Smooth muscle cell (in vitro differentiated cells): Measurements from ENCODE around the gene RIN3. TPM values are rescaled to one million over a fixed set of nuclear protein-coding genes. Genes with fewer than 3 reads are reported as not detected.

Experiments
- DNase-seq: peaks from one replicate; lab custom pipeline; 2025; ENCODE audit not compliant: unreplicated experiment; lab: John Stamatoyannopoulos, UW
- H2AFZ ChIP-seq: fragments of 200-600 bp; sonication (generic); 2 replicates; pipeline ENCODE4 v1.6.0; 2016; ENCODE audit warnings: antibody characterized with exemption, low read depth, mild to moderate bottlenecking
- H3F3A ChIP-seq: fragments of 200-600 bp; sonication (generic); 2 replicates; pipeline ENCODE4 v1.6.0; 2017; ENCODE audit warnings: antibody characterized with exemption, low read depth
- H3K27ac ChIP-seq: fragments of 200-600 bp; sonication (generic); 2 replicates; pipeline ENCODE4 v1.5.1; 2016; ENCODE audit warnings: low read depth, mild to moderate bottlenecking
- H3K27me3 ChIP-seq: fragments of 200-600 bp; sonication (generic); 2 replicates; pipeline ENCODE4 v1.6.1; 2016; ENCODE audit warnings: low read depth, mild to moderate bottlenecking
- H3K36me3 ChIP-seq: fragments of 200-600 bp; sonication (generic); 2 replicates; pipeline ENCODE4 v1.5.1; 2016; ENCODE audit warnings: low read depth
- H3K4me1 ChIP-seq: fragments of 200-600 bp; sonication (generic); 2 replicates; pipeline ENCODE4 v1.5.1; 2016; ENCODE audit warnings: low read depth
- H3K4me2 ChIP-seq: fragments of 200-600 bp; sonication (generic); 2 replicates; pipeline ENCODE4 v1.6.0; 2016; ENCODE audit warnings: mild to moderate bottlenecking
- H3K4me3 ChIP-seq: fragments of 200-600 bp; sonication (generic); 2 replicates; pipeline ENCODE4 v1.5.1; 2016; ENCODE audit warnings: mild to moderate bottlenecking
- H3K79me2 ChIP-seq: fragments of 200-600 bp; sonication (generic); 2 replicates; pipeline ENCODE4 v1.6.0; 2016; ENCODE audit warnings: low read depth, mild to moderate bottlenecking
- H3K9ac ChIP-seq: fragments of 200-600 bp; sonication (generic); 2 replicates; pipeline ENCODE4 v1.6.0; 2016; ENCODE audit warnings: low read depth
- H3K9me3 ChIP-seq: fragments of 200-600 bp; sonication (generic); replicated peaks from 2 replicates; pipeline ENCODE4 v1.5.1; 2016; ENCODE audit warnings: low read depth
- H4K20me1 ChIP-seq: fragments of 200-600 bp; sonication (generic); 2 replicates; pipeline ENCODE4 v1.6.0; 2016; ENCODE audit warnings: low read depth
- CTCF ChIP-seq: fragments of 200-600 bp; sonication (generic); IDR thresholded peaks from 2 replicates; pipeline ENCODE4 v1.5.1; 2017; ENCODE audit warnings: borderline replicate concordance, mild to moderate bottlenecking, antibody characterized with exemption; ENCODE audit not compliant: insufficient read depth, poor library complexity, severe bottlenecking
- WGBS: methylation state at CpG from one replicate; pipeline ENCODE4 v1.1.7; 2016; ENCODE audit warnings: low lambda C conversion rate; 5-methylcytosine and 5-hydroxymethylcytosine counted together
- polyA plus RNA-seq: library from polyadenylated mRNA; unstranded; fragments of >200 nt; fragmentation: Nextera tagmentation; extraction: Ambion mirVana; gene quantifications from 2 replicates; pipeline ENCODE4 v1.2.1, GENCODE V29; 2016
- total RNA-seq: library from RNA; depleted of rRNA; stranded (reverse); fragments of >200 nt; gene quantifications from 2 replicates; pipeline ENCODE4 v1.2.3, GENCODE V29; 2014

Gene RIN3
- total and polyA plus RNA-seq, 2 experiments from 2014 or later, result 2.7 to 3.8 TPM

GRCh38 chr14:92684801-92685560 lies 171.4 kb downstream of the RIN3 start:
- Histone ChIP-seq H3K4me1 (no peaks in the 10 kb centered on the region), H3K4me3 (no peak overlapping the region), H2AFZ (no peak overlapping the region), H3F3A (no peaks in the 10 kb centered on the region), H3K9me3 (no peaks in the 10 kb centered on the region), H3K4me2 (no peak overlapping the region), H3K36me3 (no peaks in the 10 kb centered on the region), H3K9ac (no peak overlapping the region), H3K27ac (no peak overlapping the region), H4K20me1 (no peaks in the 10 kb centered on the region), H3K27me3 (peaks cover 14% of the 10 kb centered on the region), H3K79me2 (no peaks in the 10 kb centered on the region)
- no peak for TF ChIP-seq CTCF
- WGBS, result 88% methylated on average over 18 of the region's 21 CpGs
- DNase-seq, result no peak

- H2AFZ ChIP-seq, result no peak overlapping the region
- WGBS, result 99% methylated on average over 4 of the region's 4 CpGs
- no peak overlapping the region for H3K27ac ChIP-seq
Observed at GRCh38 chr14:92685784-92686355, 172.3 kb downstream of the RIN3 start.

GRCh38 chr14:92686411-92686899 lies 172.9 kb downstream of the RIN3 start:
- Histone ChIP-seq H2AFZ (no peak overlapping the region), H3K27me3 (peaks cover 14% of the 10 kb centered on the region), H3K27ac (no peak overlapping the region), H3K4me2 (peak overlapping the region; percentile 91), H3K4me3 (no peak overlapping the region), H3K79me2 (no peaks in the 10 kb centered on the region), H3K36me3 (no peaks in the 10 kb centered on the region), H3K9ac (no peak overlapping the region), H4K20me1 (no peaks in the 10 kb centered on the region), H3K4me1 (no peaks in the 10 kb centered on the region), H3F3A (no peaks in the 10 kb centered on the region), H3K9me3 (no peaks in the 10 kb centered on the region)
- no peak for TF ChIP-seq CTCF
- DNase-seq, result no peak
- 84% methylated on average over 8 of the region's 9 CpGs for WGBS

More at GRCh38 chr14:92685784-92686355, 172.3 kb downstream of the RIN3 start:
- H3K9ac ChIP-seq, result no peak overlapping the region
- H3K27me3 ChIP-seq, result peaks cover 14% of the 10 kb centered on the region
- no peak for DNase-seq
- H3K4me1 ChIP-seq, result no peaks in the 10 kb centered on the region
- H3K4me2 ChIP-seq, result no peak overlapping the region
- no peaks in the 10 kb centered on the region for H3K36me3 ChIP-seq
- no peak overlapping the region for H3K4me3 ChIP-seq
- no peaks in the 10 kb centered on the region for H3K79me2 ChIP-seq
- no peaks in the 10 kb centered on the region for H4K20me1 ChIP-seq
- H3K9me3 ChIP-seq, result no peaks in the 10 kb centered on the region
- TF ChIP-seq CTCF, result no peak
- no peaks in the 10 kb centered on the region for H3F3A ChIP-seq
